ENCODE measurements around the gene HOXC12.

Gene HOXC12

GRCh38 chr12:53954694-53955035 lies at the start of gene HOXC12:
Gene HOXC12, plus strand, starts transcription at chr12:53954903. Its CDS starts 27 bp downstream, at chr12:53954930.
- no peak for DNase-seq

GRCh38 chr12:53907103-53907502 lies 47.6 kb upstream of the HOXC12 start:
- DNase-seq = no peak

- DNase-seq = no peak
These were observed 37.7 kb upstream of the HOXC12 start for GRCh38 chr12:53916788-53917655.

GRCh38 chr12:53924521-53925405 lies 29.9 kb upstream of the HOXC12 start:
- DNase-seq = no peak

- DNase-seq = no peak
These were observed 27.3 kb upstream of the HOXC12 start for GRCh38 chr12:53927220-53928029.

- DNase-seq = no peak
These were observed 26.5 kb upstream of the HOXC12 start for GRCh38 chr12:53928054-53928835.

- no peak for DNase-seq
These were observed 25.2 kb upstream of the HOXC12 start for GRCh38 chr12:53929527-53929926.

GRCh38 chr12:53930591-53931255 lies 24.0 kb upstream of the HOXC12 start:
- DNase-seq = no peak

- no peak for DNase-seq
These were observed 22.7 kb upstream of the HOXC12 start for GRCh38 chr12:53931844-53932581.

- no peak for DNase-seq
These were observed 21.8 kb upstream of the HOXC12 start for GRCh38 chr12:53932915-53933314.

GRCh38 chr12:53935383-53936341 lies 19.0 kb upstream of the HOXC12 start:
- DNase-seq = no peak

- DNase-seq = no peak
These were observed 17.6 kb upstream of the HOXC12 start for GRCh38 chr12:53937099-53937498.

- DNase-seq = no peak
These were observed 16.9 kb upstream of the HOXC12 start for GRCh38 chr12:53937596-53938325.

GRCh38 chr12:53938326-53939140 lies 16.2 kb upstream of the HOXC12 start, which contains the start of gene HOXC13:
Gene HOXC13, plus strand, starts transcription at chr12:53938831. Its CDS starts 76 bp downstream, at chr12:53938907.
- DNase-seq = peak; percentile 43

GRCh38 chr12:53939141-53940108 lies 15.3 kb upstream of the HOXC12 start:
- no peak for DNase-seq

- DNase-seq = no peak
These were observed 14.2 kb upstream of the HOXC12 start for GRCh38 chr12:53940443-53941014.

All from activated CD4-positive, alpha-beta T cell treated with anti-CD3 and anti-CD28 coated beads, Interleukin-10, Interleukin-2, amounts not matched to agents 100 ng/mL and 50 ng/mL, durations not matched to agents 16 hours and 8 hours (primary cell).